ENCODE data around the gene ACAN.

The ACAN gene

DNA sequence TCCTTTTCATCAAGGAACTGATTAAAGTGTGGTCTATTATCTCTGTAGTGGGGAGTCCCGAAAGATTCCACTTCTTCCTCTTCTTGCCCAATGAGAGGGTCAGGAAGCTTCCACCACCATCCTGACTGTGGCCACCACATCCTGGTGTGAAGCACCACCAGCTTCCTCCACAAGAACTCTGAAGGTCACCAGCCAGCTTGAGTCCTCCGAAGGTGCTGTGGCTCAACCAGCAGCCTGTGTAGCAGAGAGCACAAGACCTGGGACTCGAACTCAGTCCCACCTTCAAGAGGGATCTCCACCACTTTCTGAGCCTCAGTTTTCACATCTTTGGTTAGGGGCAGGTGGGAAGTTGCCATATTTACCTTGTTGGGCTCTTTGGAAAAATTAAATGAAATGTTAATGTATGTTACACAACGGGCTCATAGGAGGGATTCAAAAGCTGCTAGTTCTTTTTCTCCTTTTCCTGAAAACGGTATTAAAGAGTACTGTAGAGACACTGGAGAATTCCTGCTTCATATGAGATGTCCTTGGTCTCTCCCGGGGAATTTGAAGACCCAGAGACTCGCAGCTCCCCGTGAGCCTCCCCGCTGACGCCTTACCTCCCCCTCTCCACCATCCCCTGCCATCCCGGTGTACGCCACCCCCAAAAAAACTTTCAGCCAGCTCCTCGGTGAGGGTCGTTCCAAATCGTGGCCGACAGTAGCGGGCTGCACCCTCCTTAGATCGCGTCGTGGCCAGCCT lies 816 bp upstream of the ACAN start:
- no peak for DNase-seq

DNA sequence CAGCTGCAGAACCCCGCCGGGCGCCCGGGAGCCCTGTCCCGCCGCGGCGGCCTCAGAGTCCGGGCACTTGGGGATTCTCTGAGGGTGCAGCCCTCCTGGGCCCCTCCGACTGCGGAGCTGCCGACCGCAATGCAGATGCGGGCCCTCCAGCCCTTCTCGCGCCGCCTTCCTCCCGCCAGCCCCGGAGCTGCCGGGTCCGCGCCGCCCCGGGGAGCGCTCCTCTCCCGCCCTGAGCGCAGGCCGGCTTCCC lies 320 bp upstream of the ACAN start:
- no peak for DNase-seq

DNA sequence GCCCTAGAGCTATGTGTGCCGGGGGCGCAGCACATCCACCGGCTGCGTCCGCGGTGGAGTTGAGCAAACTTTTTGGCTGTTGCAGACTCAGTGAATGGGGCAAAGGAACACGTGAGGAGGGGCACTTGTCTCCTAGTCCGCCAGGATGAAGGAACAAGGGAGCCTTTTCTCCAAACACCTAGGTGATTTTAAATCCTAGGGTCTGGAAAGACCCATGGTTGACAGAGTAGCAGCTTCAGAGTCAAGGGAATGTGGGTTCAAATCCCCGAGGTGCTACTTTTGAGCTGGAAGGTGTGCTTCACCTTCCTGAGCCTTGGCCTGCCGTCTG lies 648 bp downstream of the ACAN start:
- no peak for DNase-seq

DNA sequence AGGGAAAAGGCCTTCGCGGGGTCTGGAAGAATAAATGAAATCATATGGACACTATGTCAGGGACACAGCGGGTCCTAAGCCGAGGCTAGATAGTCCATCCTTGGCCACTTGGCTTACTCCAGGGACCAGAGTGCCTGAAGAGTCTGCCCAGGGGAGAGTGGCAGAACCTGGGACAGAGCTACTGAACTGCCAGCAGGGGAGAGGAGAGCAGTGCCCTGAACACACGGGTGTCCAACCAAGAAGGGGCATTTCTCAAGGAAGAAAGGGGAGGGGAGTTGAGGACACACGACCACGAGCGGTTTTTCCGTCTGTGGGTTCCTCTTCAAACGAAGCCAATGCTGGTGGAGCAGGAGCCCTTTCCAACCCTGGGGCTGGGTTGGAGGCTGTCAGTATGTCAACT lies 1.0 kb downstream of the ACAN start:
- no peak for DNase-seq

GRCh38 chr15:88805031-88805780 lies 2.0 kb downstream of the ACAN start:
- no peak for DNase-seq

DNA sequence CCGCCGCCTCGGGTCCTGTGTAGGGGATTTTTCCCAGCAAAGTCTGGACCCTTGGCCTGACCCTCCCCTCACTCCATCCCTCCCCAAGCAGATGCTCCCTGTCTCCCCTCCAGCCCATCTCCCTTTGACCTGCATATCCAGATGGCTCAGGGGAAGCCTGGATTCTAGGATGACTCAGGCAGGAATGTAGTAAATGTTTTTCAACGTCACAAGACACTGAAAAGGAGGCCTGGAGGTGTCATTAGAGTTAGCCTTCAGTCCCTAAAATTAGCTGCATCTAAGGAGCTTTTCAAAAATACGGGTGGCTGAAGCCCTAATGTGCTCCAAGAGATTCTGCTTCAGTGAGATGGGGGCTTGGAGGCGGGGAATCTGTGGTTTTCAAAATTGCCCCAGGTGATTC lies 7.2 kb downstream of the ACAN start:
- DNase-seq, result no peak

DNA sequence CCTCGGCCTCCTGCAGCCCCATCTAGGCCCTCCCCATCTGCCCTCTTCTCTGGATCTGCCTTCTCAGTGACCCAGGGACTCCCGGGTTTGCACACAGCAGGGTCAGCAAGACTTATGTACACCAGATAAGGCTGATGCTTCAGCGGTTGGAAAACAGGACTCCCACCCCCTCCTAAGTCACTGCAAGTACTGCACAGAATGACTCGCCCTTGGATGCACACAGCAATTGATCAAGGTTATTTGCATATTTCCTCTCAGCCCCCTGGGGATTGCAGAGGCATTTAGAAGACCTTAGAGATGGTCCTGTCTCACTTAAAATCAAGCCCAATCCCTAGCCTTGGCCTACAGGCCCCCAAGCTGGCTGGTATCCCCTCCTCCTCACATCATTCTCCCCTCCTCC lies 8.9 kb downstream of the ACAN start:
- DNase-seq, result no peak

- DNase-seq, result no peak
These were observed 10.7 kb downstream of the ACAN start for GRCh38 chr15:88813960-88814359.

DNA sequence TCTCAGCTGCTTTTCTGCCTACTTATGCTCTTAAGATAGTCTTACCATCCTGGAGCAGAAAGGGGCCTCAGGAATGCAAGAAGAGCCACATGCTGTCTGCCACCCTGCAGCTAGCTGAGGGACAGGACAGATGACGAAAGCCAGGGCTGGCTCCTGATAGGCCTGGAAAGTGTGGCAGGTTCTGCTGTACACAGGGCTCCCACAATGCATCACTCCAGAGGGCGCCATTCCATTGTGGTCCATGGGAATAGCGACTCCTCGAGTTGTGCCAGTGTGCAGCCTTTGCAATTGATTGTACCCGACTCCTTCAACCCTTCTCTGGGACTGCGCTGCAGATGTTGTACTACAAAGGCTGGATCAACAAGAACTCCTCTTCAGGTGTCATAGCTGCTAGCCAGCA lies 11.2 kb downstream of the ACAN start:
- no peak for DNase-seq

GRCh38 chr15:88818920-88819319 lies 15.7 kb downstream of the ACAN start:
- DNase-seq, result no peak

- no peak for DNase-seq
These were observed 18.8 kb downstream of the ACAN start for GRCh38 chr15:88821993-88822392.

DNA sequence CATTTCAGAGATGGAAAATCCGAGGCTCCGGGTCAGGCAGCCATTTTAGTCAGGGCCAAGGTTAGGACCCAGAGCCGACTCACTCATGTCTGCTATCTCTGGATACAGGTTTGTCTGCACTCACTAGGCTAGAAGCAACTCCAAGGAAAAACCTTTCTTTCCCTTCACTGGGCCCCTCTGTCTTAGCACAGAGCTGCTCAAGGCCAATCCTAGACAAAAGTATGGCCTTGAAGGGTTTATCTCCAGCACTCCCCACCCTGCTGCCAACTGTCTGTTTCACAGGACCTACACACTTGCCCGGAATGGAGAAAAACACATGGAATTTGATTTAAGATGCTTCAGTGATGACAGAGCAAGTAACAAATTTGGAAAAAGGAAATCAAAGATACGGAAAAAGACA lies 25.6 kb downstream of the ACAN start:
- DNase-seq, result no peak

- no peak for DNase-seq
These were observed 26.8 kb downstream of the ACAN start for GRCh38 chr15:88830016-88830415.

- no peak for DNase-seq
These were observed 29.8 kb downstream of the ACAN start for GRCh38 chr15:88832820-88833730.

DNA sequence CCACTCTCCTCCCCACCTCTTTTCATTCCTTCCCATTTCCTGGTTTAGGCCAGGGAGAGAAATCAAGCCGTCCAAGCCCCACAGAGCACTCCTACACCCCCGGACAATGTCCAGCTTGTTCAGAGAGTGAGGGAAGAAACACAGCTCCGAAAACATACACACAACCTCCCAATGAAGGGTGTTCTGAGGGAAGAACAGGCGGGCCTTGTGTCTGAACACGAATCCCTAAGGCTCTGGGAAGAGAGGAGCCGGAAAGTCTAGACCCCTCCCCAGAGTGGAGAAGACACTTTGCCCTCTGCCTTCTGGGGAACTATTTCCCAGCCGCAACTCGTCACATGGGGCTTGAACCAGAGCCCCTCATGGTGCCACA lies 30.5 kb downstream of the ACAN start:
- DNase-seq, result no peak

- no peak for DNase-seq
These were observed 31.1 kb downstream of the ACAN start for GRCh38 chr15:88834211-88834812.

DNA sequence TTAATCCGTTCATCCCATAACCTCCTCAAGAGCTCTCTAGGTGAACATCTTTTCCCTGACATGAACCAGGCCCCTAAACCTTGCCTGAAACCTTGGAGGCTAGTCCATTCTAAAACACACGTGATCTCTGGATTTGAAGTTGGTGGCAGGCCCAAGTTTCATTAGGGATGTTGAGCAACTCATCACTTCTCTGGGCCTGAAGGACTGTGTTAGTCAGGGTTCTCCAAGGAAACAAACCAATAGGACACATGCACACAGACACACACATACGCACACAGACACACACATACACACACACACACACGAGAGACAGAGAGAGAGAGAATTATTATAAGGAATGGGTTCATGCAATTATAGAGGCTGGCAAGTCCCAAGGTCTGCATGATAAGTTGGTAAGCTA lies 31.9 kb downstream of the ACAN start:
- DNase-seq, result no peak

DNA sequence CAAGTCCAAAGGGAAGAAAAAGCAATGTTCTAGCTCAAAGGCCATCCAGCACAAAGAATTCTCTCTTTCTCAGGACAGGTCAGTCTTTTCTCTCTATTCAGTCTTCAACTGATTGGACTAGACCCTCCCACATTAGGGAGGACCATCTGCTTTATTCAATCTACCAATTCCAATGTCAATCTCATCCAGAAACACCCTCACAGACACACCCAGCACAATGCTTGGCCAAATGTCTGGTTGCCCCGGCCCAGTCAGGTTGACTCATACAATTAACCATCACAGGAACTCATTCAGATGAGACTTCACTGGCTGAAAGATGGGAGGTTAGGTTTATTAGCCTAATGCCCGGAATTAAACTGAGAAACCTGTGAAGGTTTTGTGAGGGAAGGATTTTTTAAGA lies 32.4 kb downstream of the ACAN start:
- DNase-seq, result no peak

DNA sequence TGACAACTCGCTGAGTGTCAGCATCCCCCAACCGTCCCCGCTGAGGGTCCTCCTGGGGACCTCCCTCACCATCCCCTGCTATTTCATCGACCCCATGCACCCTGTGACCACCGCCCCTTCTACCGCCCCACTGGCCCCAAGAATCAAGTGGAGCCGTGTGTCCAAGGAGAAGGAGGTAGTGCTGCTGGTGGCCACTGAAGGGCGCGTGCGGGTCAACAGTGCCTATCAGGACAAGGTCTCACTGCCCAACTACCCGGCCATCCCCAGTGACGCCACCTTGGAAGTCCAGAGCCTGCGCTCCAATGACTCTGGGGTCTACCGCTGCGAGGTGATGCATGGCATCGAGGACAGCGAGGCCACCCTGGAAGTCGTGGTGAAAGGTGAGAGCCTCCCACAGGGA lies 35.4 kb downstream of the ACAN start:
- DNase-seq, result no peak

GRCh38 chr15:88839146-88839545 lies 35.9 kb downstream of the ACAN start:
- DNase-seq, result no peak

DNA sequence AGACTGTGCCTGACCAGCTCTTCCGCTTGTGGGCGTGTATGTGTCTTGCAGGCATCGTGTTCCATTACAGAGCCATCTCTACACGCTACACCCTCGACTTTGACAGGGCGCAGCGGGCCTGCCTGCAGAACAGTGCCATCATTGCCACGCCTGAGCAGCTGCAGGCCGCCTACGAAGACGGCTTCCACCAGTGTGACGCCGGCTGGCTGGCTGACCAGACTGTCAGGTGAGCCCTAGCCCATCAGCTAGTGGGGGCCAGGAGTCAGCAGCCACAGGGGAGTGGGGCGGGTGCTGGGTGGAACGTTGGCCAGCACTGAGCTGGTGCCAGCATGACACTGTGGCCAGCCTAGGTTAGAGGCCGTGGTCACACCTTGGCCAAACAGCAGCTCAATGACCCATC lies 36.7 kb downstream of the ACAN start:
- DNase-seq, result no peak

- DNase-seq, result no peak
These were observed 38.0 kb downstream of the ACAN start for GRCh38 chr15:88841236-88841635.

GRCh38 chr15:88842156-88842555 lies 38.9 kb downstream of the ACAN start:
- DNase-seq, result no peak

GRCh38 chr15:88843334-88843733 lies 40.1 kb downstream of the ACAN start:
- DNase-seq, result no peak
